ENCODE results near the gene BRF1. TPM values are rescaled to one million over a fixed set of nuclear protein-coding genes. Genes with fewer than 3 reads are reported as not detected.
A peak's percentile ranks its signal among the peaks of the same experiment; 100 is the strongest.

BRF1 gene
- total and polyA plus RNA-seq, 2 of the 8 experiments (the other 6 are each of a cell fraction or from before 2014, with no cell fraction given) = 7.7 to 18.3 TPM

GRCh38 chr14:105200074-105200473 lies 100.7 kb downstream of the BRF1 start:
- no peak overlapping the region for H3K4me2 ChIP-seq (ENCODE audit: insufficient read depth in 1 of 2, low read depth in 2 of 2, low read length in 2 of 2)
- peaks cover 0 to 27% (median 16%) of the 10 kb centered on the region in 4 experiments; a peak in 5 of 7 replicates for H3K27me3 ChIP-seq (replicated peaks in 1 of 4; ENCODE audit: control insufficient read depth in 3 of 4, extremely low read depth in 1 of 4, insufficient read depth in 3 of 4, low read length in 3 of 4)
- no peak overlapping the region for H2BK120ac ChIP-seq (replicated peaks; ENCODE audit: low read depth, low read length)
- peaks cover 0 to 21% (median 12%) of the 10 kb centered on the region in 4 experiments; a peak in 5 of 7 replicates for H3K4me1 ChIP-seq (replicated peaks in 1 of 4; ENCODE audit: control insufficient read depth in 3 of 4, insufficient read depth in 4 of 4, low read length in 3 of 4)
- no peak overlapping the region for H3K14ac ChIP-seq (ENCODE audit: insufficient read length)
- H3K9ac ChIP-seq (replicated peaks in 1 of 4; ENCODE audit: extremely low read depth in 1 of 4, low read depth in 3 of 4, low read length in 3 of 4) = no peak overlapping the region
- H3K27ac ChIP-seq (ENCODE audit: low read depth, low read length) = no peak overlapping the region
- H4K91ac ChIP-seq (replicated peaks; ENCODE audit: insufficient read length, low read length) = no peak overlapping the region
- no peak overlapping the region for H2AK5ac ChIP-seq (ENCODE audit: low read depth, low read length)
- CTCF ChIA-PET (ENCODE audit: partially characterized antibody) = interaction anchor here (0.7 to 6.2 kb wide), 16 partner anchors 11 to 151 kb away, joined by 3 to 36 read pairs (median 3); partner anchors contain the start of gene BTBD6
- H3K23me2 ChIP-seq (ENCODE audit: low read depth, low read length) = peaks cover 4% of the 10 kb centered on the region; the same call in 1 of the 2 replicates
- H4K8ac ChIP-seq (ENCODE audit: extremely low read depth, insufficient read depth, low read length) = peak overlapping the region; percentile 23; the same call in 1 of the 2 replicates
- H3K9me3 ChIP-seq (ENCODE audit: insufficient read depth in 2 of 2, low read depth in 1 of 2, low read length in 1 of 2) = no peaks in the 10 kb centered on the region
- H3K23ac ChIP-seq (ENCODE audit: insufficient read length) = no peak overlapping the region
- H2BK20ac ChIP-seq (ENCODE audit: low read length) = no peak overlapping the region
- 88% methylated on average over 10 of the region's 10 CpGs; no CpG with 5 or more reads in 1 of the 2 experiments for WGBS, 2 experiments (ENCODE audit: extremely low coverage in 1 of 2, insufficient coverage in 1 of 2, insufficient read length in 1 of 2, insufficient replicate concordance in 2 of 2, low coverage in 1 of 2, low lambda C conversion rate in 2 of 2, missing lambda C conversion rate in 1 of 2)
- no peak overlapping the region for H2BK5ac ChIP-seq (ENCODE audit: low read depth, low read length)
- FAIRE-seq = no peak
- no peak overlapping the region for H3K18ac ChIP-seq (ENCODE audit: extremely low read depth, low read length)
- no peaks in the 10 kb centered on the region for H3K79me2 ChIP-seq (ENCODE audit: control insufficient read depth in 1 of 2, insufficient read depth in 2 of 2, low read length in 2 of 2)
- no peak for DNase-seq (ENCODE audit: low read depth in 1 of 2, low spot score in 2 of 2)
- no peak overlapping the region for H3K4me3 ChIP-seq (ENCODE audit: extremely low read depth in 1 of 4, insufficient read depth in 2 of 4, low read depth in 3 of 4, low read length in 4 of 4)
- POLR2A ChIA-PET (ENCODE audit: partially characterized antibody) = no interaction called here
- no peak overlapping the region for H2AFZ ChIP-seq (ENCODE audit: low read length)
- H3K56ac ChIP-seq (replicated peaks; ENCODE audit: insufficient read length, low read depth, low read length) = no peak overlapping the region
- H4K20me1 ChIP-seq (replicated peaks in 1 of 2; ENCODE audit: control insufficient read depth in 1 of 2, insufficient read depth in 2 of 2, low read length in 2 of 2) = peaks cover 3 to 6% of the 10 kb centered on the region in 2 experiments
- no peak overlapping the region for H4K5ac ChIP-seq (ENCODE audit: insufficient read length, low read depth, low read length)
- H3K36me3 ChIP-seq (ENCODE audit: control insufficient read depth in 2 of 4, insufficient read depth in 4 of 4, low read length in 3 of 4) = no peaks in the 10 kb centered on the region
- H3K4ac ChIP-seq (replicated peaks; ENCODE audit: insufficient read length, low read depth, low read length) = no peak overlapping the region
- H2BK12ac ChIP-seq (ENCODE audit: low read depth, low read length) = no peak overlapping the region
- H2BK15ac ChIP-seq (ENCODE audit: low read length) = no peak overlapping the region
- no peaks in the 10 kb centered on the region for H3K79me1 ChIP-seq (ENCODE audit: low read depth, low read length)
- TF ChIP-seq CTCF (IDR thresholded peaks at IDR 0.05; ENCODE audit: control extremely low read depth in 1 of 3, insufficient read depth in 1 of 3, low read depth in 1 of 3, low read length in 3 of 3) = peak in 2 of 3 experiments; percentile 29 to 43; a peak in 3 of 4 replicates
- no peak for TF ChIP-seq TCF12 (IDR thresholded peaks at IDR 0.05; ENCODE audit: low read depth, low read length)
- TF ChIP-seq RAD21 (IDR thresholded peaks at IDR 0.05 in 1 of 2, conservative IDR thresholded peaks at IDR 0.05 in 1 of 2; ENCODE audit: low read depth in 2 of 2, low read length in 2 of 2) = peak; percentile 28 to 62
- TF ChIP-seq BACH1 (IDR thresholded peaks at IDR 0.05; ENCODE audit: low read length) = no peak
- TF ChIP-seq POU5F1 (IDR thresholded peaks at IDR 0.05; ENCODE audit: low read depth, low read length) = no peak
- no peak; the same call in 1 of the 2 replicates for TF ChIP-seq USF2 (IDR thresholded peaks at IDR 0.05; ENCODE audit: low read length)
- TF ChIP-seq SAP30 (IDR thresholded peaks at IDR 0.05; ENCODE audit: insufficient read depth, insufficient replicate concordance, low read length) = no peak
- TF ChIP-seq NANOG (IDR thresholded peaks at IDR 0.05; ENCODE audit: insufficient read depth, low read depth, low read length, poor library complexity, severe bottlenecking) = no peak
- TF ChIP-seq SRF (IDR thresholded peaks at IDR 0.05; ENCODE audit: low read depth, low read length) = no peak
